Fibroblast of gingiva (primary cell): ENCODE results near the gene ZNF683.

ENCODE experiments used
- DNase-seq: peaks from one replicate; pipeline ENCODE4 v3.0.0-alpha.2; 2011; ENCODE audit warnings: low read depth

ZNF683 gene

GRCh38 chr1:26358411-26359384 lies 13.9 kb downstream of the ZNF683 start:
- DNase-seq, result no peak

DNA sequence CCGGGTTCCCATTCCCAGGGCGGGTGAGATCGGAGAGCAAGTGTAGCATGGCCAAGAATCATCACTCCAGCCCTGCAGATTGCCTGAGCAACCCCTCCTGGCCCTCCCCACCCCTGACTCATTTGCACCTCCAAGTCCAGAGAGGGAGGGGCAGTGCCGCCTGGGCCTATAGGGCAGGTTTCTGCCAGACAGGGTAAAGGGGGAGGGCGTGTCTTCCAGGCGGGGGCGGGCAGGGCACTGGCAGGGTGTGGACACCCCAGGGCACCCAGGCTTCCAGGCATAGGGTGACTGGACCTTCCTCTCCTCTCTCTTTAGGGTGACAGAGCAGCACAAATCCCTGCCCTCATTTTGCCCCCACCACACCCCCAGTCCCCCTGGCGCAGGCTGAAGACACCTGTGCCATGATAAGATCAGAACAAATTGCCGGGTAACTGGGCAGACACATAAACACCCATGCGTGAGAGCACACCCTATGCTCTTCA lies 15.4 kb downstream of the ZNF683 start:
- no peak for DNase-seq

- no peak for DNase-seq
Measured at GRCh38 chr1:26356106-26356505, 16.4 kb downstream of the ZNF683 start.

- DNase-seq, result no peak
Measured at GRCh38 chr1:26354972-26355371, 17.6 kb downstream of the ZNF683 start.

DNA sequence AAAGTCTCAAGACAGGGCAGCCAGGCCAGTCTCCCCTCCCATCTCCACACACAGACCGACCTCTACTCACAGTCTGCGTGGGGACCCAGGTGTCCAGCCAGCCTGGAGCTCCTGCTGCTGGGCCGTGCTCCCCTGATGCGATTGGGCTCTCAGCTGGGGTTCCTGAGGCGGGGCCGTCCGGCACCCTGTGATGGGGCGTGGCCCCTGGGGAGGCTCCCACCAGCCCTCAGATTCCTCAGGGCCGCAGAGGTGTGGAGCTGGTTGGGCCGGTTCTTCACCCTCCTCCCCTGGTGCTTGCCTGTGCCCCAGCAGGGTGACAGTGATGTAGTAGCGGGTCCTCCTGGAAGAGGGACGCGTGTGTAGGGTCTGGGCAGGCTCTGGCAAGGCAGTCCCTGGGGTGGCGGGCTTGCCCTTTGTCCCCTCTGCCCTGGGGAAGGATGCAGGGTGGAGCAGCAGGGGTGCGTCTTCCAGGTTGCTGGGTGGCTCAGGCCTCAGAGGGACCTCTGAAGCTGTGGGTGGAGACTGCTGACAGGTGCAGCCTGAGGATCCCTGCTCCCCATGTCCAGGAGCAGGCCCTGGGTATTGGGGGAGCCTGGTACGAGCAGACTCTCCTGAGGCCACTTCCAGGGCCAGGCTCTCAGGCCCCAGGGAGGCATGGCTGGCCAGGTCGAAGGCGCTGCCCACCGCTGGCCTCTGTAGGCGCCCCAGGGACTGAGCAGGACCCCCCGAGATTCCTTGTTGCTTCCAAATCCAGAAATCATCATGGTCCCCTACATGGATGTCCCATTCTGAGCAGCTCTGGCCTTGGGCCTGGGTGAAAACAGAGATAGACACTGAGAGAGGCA lies 18.4 kb downstream of the ZNF683 start, which contains the start of gene CRYBG2:
TSS of gene CRYBG2 (minus strand) at position 155 of the 845 bp plus-strand sequence. CDS start 7,473 bp downstream, outside the sequence.
- no peak for DNase-seq

- no peak for DNase-seq
Measured at GRCh38 chr1:26353210-26353859, 19.2 kb downstream of the ZNF683 start.

GRCh38 chr1:26352338-26352679 lies 20.2 kb downstream of the ZNF683 start:
- DNase-seq, result no peak

- no peak for DNase-seq
Measured at GRCh38 chr1:26351590-26352337, 20.8 kb downstream of the ZNF683 start.

GRCh38 chr1:26350701-26351589 lies 21.6 kb downstream of the ZNF683 start:
- no peak for DNase-seq

- no peak for DNase-seq
Measured at GRCh38 chr1:26350343-26350700, 22.2 kb downstream of the ZNF683 start.

GRCh38 chr1:26349877-26350244 lies 22.7 kb downstream of the ZNF683 start:
- DNase-seq, result no peak

- DNase-seq, result peak; percentile 18
Measured at GRCh38 chr1:26349188-26349876, 23.2 kb downstream of the ZNF683 start.

DNA sequence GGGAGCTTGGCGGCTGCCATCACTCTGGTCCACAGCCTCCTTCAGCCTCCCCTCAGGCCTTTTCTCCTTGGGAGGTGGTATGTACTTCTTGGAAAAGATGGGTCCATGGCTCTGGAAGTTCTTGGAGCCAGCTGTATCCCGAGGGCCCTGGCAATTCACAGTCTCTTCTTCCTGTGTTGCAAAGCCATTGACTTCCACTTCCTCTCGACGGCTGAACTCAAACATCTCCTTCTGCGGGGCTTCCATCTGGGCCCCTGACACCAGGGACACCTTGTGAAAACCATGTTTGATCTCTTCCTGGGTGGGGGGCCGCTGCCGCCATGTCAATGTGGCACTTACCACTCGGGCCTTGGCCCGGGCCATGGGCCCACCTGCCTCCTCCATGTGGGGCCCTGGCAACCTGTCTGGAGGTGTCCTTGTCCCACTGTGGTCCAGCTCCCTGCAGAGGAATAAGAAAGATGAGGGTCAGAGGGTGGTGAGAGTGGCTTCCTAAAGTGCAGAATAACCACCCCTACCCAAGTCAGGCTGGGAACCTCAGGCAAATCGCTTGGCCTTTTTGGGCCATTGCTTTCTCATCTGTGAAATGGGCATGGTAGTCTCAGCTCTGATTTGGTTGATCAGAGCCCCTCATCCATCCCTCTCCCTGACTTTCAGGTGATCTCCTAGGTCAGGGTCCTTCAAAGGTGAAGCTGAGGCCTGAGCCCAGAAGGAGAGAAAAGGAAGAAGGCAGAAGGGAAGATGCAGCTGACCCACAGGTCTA lies 26.1 kb downstream of the ZNF683 start:
- no peak for DNase-seq

DNA sequence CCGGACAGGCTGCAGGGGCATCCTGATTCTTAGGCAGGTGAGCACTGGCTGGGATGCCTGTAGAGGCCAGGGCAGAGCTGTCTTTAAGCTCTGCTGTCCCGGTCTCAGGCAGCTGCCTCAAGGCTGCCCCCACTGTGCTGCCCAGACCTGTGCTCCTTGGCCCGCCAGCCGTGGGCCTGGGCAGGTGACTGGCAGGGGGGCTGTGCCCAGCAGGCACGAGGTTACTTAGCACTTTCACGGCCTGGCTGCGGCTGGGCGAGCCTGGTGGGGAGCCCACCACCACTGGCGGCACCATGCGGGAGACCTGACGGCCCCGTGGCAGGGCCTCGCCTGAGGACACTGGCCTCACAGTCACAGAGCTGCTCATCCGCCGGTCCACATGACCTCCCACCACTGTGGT lies 26.8 kb downstream of the ZNF683 start:
- DNase-seq, result no peak

GRCh38 chr1:26344147-26344920 lies 28.2 kb downstream of the ZNF683 start:
- DNase-seq, result no peak

GRCh38 chr1:26340047-26340481 lies 32.5 kb downstream of the ZNF683 start:
- DNase-seq, result no peak

DNA sequence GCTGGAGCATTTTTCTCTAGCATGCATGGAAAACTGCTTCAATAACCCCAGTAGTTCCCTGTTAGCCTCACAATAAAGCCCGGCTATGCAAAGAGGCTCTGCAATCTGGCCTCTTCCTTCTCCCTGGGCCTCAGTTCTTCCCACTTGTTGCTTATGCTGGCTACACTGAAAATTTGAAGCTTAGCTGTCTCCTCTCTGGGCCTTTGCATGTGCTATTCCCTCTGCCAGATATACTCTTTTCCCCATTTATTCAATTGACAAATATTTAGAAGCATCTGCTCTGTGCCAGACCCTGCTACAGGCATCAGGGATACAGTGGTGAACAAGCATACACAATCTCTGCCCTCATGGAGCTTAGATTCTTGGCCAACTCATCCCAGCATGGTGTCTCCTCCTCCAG lies 33.9 kb downstream of the ZNF683 start:
- no peak for DNase-seq

- DNase-seq, result no peak
Measured at GRCh38 chr1:26337625-26338024, 34.9 kb downstream of the ZNF683 start.
